ENCODE measurements around the gene NATD1.
"Not testable (repeated sequence)": the region's sequence is repeated elsewhere in the genome, so short reads cannot be mapped to it uniquely, and the experiment has no call there.

NATD1 gene

GRCh38 chr17:21214015-21214776 is 39.0 kb downstream of the NATD1 start, which contains the start of gene TMEM11:
TSS of gene TMEM11 (minus strand) at chr17:21214161. CDS start at chr17:21214152, 9 bp downstream.
- DNase-seq: peak; percentile 98

GRCh38 chr17:21213638-21214014 is 39.6 kb downstream of the NATD1 start:
- no peak for DNase-seq

GRCh38 chr17:21212826-21213637 is 40.2 kb downstream of the NATD1 start:
- no peak for DNase-seq

GRCh38 chr17:21211825-21212479 is 41.3 kb downstream of the NATD1 start:
- DNase-seq: no peak

- DNase-seq: no peak
These were observed 42.7 kb downstream of the NATD1 start for GRCh38 chr17:21210411-21211076.

GRCh38 chr17:21209511-21210175 is 43.6 kb downstream of the NATD1 start:
- DNase-seq: no peak

- no peak for DNase-seq
These were observed 44.9 kb downstream of the NATD1 start for GRCh38 chr17:21208352-21208751.

GRCh38 chr17:21204935-21205334 is 48.3 kb downstream of the NATD1 start:
- no peak for DNase-seq

- no peak for DNase-seq
These were observed 50.7 kb downstream of the NATD1 start for GRCh38 chr17:21202512-21202911.

- no peak for DNase-seq
These were observed 51.3 kb downstream of the NATD1 start for GRCh38 chr17:21201874-21202273.

- DNase-seq: no peak
These were observed 52.0 kb downstream of the NATD1 start for GRCh38 chr17:21201298-21201595.

- no peak for DNase-seq
These were observed 52.5 kb downstream of the NATD1 start for GRCh38 chr17:21200590-21201297.

- DNase-seq: no peak
These were observed 53.4 kb downstream of the NATD1 start for GRCh38 chr17:21199856-21200255.

GRCh38 chr17:21199311-21199710 is 53.9 kb downstream of the NATD1 start:
- DNase-seq: no peak

GRCh38 chr17:21198411-21198810 is 54.8 kb downstream of the NATD1 start:
- DNase-seq: no peak

GRCh38 chr17:21196126-21196525 is 57.1 kb downstream of the NATD1 start:
- DNase-seq: no peak

GRCh38 chr17:21194703-21195102 is 58.5 kb downstream of the NATD1 start:
- DNase-seq: no peak

- DNase-seq: no peak
These were observed 59.0 kb downstream of the NATD1 start for GRCh38 chr17:21194226-21194625.

- no peak for DNase-seq
These were observed 60.2 kb downstream of the NATD1 start for GRCh38 chr17:21193031-21193430.

- DNase-seq: not testable (repeated sequence)
These were observed 60.8 kb downstream of the NATD1 start for GRCh38 chr17:21192414-21192813.

- no peak for DNase-seq
These were observed 61.5 kb downstream of the NATD1 start for GRCh38 chr17:21191698-21192097.

GRCh38 chr17:21190078-21190477 is 63.1 kb downstream of the NATD1 start:
- DNase-seq: no peak

Measured in activated effector memory CD4-positive, alpha-beta T cell treated with anti-CD3 and anti-CD28 coated beads, Interleukin-2, amount 50 U/mL, for 16 hours (primary cell).